Hematopoietic multipotent progenitor cell treated with erythropoietin and hydrocortisone succinate and interleukin-3 and kit ligand, for 15 days (in vitro differentiated cells): Measurements from ENCODE around the gene NYNRIN.
"Not testable (repeated sequence)": the region's sequence is repeated elsewhere in the genome, so short reads cannot be mapped to it uniquely, and the experiment has no call there.

ENCODE experiments used
- DNase-seq: peaks from one replicate; pipeline ENCODE4 v3.0.0-alpha.2; 2015; ENCODE audit warnings: low spot score

Gene NYNRIN

DNA sequence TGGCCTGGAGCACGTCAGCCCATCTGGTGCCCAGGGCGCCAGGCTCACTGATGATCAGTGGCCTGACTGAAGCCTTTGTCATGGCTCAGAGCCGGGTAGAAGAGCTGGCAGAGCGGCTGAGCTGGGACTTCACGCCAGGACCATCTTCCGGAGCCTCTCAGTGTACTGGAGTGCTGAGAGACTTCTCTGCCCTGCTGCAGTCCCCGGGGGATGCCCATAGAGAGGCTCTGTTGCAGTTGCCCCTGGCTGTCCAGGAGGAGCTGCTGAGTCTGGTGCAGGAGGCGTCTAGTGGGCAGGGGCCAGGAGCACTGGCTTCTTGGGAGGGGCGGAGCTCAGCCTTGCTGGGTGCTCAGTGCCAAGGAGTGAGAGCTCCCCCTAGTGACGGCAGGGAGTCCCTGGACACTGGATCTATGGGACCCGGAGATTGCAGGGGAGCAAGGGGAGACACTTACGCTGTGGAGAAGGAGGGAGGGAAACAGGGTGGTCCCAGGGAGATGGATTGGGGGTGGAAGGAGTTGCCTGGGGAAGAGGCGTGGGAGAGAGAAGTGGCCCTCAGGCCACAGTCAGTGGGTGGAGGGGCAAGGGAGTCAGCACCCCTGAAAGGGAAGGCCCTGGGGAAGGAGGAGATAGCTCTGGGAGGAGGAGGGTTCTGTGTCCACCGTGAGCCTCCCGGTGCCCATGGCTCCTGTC, 32.9 kb downstream of the NYNRIN start:
- peak; percentile 96 for DNase-seq

DNA sequence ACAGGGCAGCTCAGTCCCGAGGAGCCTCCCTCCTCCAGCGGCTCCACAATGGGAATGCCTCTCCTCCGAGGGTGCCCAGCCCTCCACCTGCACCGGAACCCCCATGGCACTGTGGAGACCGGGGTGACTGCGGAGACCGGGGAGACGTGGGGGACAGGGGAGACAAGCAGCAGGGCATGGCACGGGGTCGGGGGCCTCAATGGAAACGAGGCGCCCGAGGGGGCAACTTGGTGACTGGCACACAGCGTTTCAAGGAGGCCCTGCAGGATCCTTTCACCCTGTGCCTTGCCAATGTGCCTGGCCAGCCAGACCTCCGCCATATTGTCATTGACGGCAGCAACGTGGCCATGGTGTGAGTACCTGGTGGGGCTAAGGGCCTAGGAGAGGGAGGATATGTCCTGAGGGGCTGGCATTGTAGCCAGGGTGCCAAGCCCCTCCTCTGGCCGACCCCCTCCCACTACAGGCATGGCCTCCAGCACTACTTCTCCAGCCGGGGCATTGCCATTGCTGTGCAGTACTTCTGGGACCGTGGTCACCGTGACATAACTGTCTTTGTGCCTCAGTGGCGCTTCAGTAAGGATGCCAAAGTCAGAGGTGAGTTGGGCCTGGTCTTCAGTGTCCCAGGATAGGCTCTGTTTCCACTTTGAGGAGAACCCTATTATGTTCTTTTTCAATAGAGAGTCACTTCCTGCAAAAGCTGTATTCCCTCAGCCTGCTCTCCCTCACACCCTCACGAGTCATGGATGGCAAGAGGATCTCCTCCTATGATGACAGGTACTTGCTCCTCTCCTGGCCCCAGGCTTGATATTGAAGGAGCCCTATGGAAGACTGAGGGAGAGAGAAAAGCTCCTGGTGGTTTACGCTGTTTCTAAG, 33.7 kb downstream of the NYNRIN start:
- DNase-seq: no peak

DNA sequence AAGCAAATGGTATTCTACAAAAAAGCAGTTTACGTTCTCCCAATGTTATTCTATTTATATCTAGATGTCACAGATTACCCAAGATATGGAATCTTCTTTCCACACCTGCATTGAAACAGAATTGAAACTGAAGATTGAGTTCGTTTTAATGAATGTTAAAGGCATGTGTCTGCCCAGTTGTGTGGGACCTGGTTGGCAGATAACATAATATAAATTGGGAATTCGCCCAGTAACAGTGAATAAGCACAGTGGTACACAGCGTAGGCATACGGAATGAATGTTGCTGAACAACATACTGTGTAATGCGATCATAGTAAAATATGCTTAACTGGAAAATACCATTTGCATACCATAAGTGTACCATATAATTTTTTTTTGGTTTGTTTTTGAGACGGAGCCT, 35.2 kb downstream of the NYNRIN start:
- DNase-seq: peak; percentile 91

DNA sequence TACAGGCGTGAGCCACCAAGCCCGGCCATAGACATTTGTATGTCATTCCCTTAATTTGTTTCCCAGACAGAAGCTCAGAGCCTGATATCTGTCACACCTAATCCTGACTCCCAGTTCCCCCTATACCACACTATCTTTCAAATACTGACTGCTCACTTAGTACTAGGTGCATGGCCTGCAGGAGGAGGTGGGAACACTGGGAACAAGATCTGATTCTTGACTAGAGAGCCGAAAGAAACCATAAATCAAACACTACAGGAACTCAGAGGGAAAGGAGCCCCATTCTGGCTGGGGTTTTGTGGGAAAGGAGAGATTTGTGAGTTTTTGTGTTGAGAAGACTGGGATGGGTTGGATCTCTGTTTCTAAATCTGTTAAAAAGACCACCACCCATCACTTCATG, 35.9 kb downstream of the NYNRIN start:
- no peak for DNase-seq

DNA sequence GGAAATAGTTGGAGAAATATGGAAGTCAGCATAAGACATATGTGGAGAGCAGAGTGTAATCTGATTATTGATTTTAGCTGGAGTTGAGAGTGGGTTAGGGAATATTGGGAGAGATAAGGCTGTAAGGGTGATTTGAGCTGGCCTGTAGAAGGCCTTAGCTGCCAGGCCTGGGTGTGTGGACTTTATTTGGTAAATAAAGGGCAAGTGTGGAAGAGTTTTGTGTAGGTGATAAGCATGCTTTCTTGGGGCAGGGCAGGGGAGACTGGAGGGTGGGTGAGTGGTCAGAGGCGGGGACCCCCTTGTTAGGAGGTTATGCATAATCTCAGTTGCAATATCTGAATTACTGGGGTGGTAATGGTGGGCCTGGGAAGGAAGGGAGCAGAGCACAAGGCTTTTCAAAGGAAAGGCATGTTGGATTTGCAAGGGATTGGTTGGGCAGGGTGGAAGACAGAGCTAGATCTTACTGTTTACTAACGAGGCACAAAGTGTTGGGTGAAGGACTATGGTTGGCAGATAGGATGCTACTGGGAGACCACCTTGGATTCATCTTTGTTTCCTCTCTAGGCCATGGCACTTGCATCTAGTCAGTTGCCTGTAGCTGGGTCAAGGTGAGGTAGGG, 36.5 kb downstream of the NYNRIN start:
- no peak for DNase-seq

DNA sequence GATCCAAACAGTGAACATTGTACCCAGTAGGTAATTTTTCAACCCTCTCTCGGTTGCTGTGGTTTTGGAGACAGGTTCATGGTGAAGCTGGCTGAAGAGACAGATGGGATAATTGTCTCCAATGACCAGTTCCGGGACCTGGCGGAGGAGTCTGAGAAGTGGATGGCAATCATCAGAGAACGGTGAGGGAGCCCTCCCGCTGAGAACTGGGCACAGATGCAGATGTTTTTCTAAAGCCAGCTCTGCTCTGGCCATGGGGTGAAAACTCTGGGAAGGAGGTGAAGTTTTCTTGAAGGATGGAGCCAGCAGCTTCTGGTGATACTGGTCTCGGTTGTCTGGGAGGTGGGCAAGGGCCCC, 37.2 kb downstream of the NYNRIN start:
- DNase-seq: no peak

DNA sequence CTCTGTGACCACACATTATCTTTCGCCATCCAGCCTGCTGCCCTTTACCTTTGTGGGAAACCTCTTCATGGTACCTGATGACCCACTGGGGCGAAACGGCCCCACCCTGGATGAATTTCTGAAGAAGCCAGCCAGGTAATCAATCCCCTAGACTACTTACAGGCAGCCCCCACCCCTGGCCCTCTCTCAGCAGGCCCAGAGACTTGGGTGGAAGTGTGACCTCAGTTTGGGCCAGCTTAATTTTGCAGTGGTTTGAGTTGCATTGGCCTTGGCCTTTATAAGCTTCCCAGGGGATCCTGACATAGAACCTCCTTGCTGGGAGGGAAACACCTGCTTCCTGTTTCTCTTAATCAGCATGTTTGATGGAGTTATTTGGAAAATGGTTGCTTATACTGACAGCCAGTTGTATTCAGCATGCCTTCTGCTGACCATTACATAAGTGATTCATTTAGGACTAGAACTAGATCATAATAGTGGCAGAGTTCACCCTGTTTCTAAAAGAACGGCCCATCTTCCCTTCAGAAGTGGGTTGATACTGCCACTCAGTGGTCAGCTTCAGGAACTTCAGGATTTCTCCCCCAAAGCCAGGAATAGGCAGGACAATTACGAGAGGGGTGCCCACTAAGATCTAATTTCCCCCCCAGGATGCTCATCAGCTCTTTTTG, 37.7 kb downstream of the NYNRIN start:
- DNase-seq: peak; percentile 82

DNA sequence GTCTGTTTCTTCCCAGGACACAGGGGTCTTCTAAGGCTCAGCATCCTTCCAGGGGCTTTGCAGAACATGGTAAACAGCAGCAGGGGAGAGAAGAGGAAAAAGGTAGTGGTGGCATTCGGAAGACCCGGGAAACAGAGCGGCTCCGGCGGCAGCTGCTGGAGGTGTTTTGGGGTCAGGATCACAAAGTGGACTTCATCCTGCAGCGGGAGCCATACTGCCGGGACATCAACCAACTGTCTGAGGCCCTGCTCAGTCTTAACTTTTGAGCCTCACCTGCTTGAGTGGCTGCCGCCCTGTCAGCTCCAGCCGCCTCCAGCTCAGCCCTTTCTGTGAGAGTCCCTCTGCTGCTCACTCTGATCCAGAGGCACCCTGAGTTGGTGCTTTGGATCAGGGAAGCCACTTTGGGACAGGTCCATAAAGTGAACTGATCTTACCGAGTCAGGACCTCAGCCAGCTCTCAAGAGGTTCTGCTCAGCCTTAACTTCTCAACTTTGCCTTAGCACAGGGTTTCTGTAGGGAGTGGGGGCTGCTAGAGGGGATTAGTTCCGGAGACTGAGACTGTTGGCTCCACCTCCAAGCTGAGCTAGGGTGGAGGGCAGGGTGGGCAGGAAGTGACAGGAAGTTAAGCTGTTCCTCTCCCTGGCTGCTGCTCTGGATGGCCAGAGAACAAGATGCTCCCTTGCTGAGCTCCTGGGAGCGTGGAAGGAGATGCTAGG, 38.4 kb downstream of the NYNRIN start:
- DNase-seq: no peak

DNA sequence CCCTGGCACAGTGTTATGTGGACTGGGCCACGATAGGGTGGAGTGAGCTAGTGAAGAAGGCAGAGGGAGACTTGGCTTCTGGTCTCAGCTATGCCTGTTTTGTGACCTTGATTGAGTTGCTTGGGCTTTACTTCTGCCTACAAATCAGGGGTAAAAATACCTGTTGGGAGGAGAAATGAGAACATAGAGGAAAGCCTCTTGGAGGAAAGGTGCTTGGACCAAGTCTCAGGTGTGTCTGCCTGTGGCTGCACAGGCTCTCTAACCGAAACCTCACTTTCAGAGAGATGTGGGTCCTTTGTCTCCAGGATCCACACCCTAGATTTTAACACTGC, 38.9 kb downstream of the NYNRIN start:
- no peak for DNase-seq

DNA sequence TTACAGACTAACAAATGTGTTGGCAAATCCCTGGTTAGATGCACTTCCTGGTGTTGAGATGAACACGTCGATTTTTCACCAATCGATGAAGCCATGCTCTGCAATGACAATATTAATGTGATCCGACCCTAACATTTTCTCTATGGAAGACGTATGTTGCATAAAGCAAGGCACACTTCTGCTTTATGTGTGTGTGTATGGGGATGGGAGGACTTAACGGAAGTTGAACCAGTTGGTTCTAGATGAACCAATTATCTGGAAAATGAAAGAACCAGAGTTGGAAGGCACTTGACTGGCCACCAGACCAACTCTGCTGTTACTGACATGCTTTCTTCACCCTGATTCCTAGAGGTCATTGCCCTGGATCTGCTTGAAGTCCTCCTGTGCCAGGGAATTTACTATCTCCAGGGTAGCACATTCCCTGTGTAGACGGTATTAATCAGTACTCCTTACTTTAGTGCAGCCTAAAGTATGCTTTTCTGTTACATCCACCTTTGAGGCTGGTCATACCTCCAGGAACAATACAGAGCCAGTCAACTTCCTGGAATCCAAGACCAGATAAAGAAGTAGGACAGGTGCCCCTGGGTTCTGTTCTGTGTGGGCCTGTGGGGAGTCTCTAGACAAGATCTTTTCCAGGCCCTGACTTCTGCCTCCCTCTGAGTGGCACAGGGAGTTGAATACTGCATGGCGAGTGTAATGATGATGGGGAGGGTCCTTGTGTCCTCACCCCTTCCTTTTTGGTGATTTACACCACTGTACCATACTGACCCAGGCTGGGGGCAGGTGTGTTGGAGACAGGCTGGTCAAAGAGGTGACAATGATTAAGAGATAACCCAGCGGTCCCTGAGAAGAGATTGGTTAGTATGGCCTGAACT, 39.7 kb downstream of the NYNRIN start:
- DNase-seq: no peak

DNA sequence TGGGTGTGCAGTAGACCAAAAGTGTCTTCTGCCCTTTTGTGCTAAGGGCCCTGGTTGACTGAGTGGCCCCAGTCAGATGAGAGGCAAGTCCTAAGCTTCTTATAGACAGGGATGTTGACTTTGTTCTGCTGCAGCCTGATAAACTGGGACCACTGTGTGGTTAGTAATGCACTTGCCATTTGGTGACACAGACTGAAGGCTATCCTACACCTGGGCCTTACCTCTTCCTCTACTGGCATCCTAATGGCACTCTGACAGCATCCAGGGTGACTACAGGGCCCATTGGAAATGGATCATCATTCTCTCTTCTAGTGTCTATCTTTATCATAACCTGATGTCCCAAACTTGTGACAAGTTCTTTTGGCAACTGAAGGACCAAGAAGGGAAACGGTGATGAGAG, 40.5 kb downstream of the NYNRIN start:
- DNase-seq: no peak

DNA sequence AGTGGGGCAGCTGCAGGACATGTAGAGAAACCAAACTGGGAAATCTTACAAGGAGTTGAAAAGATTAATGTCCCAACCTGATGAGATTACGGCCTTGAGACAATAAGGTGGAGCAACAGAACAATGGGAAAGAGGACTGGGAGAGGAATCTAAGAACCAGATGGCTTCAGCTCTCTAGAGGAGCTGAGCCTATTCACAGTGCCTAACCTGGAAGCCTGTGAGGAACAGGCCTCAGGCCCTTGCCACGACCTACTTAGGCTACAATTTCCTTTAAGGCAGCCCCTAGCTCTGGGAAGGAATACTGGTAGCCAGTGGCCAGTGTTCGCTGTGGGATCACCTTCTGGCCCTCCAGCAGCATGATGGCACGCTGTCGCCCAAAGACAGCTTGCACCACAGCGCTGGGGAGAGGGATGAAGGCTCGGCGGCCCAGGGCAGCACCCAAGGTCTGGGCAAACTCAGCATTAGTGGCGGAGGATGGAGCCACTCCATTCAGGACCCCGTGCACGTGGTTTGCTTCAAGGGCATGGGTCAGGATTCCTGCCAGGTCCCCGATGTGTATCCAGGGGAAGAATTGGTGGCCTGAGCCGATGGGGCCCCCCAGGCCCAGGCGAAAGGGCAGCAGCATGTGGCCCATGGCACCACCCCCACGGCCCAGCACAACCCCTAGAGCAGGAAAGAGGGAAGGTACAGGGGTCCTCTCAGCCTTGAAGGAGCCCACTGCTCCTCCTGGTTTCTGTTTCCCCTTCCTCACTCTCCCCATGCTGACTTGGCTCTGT, 41.2 kb downstream of the NYNRIN start:
- no peak for DNase-seq

DNA sequence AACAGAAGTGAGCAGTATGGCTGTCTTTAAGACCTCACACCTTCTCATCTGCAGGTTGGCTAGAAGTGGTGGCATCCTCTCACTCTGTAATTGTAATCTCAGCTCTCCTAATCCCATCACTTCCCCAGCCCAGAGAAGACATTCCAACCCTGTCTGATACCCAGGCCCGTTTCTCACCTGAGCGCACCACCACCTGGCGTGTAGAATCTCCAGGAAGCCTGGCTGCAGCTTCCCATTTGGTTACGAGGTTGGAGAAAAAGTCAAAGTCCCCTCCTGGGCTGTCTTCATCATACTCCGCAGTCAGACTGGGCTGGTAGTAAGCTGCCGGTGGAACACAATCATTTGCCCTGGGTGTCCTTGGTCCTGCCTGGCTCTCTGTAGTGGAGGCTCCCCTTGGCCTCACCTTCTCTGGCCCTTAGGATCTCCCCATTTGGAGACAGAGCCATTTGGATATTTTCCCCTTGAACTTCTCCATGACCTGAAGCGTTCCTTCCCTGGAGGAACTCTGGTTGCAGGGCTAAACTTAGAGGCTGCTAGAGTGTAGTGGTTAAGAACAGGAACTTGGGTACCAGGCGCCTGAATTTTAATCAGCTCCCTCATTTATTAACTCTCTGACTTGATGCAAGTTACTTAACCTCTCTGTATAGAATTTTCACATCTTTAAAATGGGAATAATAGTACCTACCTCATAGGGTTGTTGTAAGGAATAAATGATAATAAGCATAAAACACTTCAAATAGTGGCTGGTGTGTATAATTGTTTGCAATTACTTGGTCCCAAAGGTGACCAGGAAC, 42.0 kb downstream of the NYNRIN start:
- no peak for DNase-seq

DNA sequence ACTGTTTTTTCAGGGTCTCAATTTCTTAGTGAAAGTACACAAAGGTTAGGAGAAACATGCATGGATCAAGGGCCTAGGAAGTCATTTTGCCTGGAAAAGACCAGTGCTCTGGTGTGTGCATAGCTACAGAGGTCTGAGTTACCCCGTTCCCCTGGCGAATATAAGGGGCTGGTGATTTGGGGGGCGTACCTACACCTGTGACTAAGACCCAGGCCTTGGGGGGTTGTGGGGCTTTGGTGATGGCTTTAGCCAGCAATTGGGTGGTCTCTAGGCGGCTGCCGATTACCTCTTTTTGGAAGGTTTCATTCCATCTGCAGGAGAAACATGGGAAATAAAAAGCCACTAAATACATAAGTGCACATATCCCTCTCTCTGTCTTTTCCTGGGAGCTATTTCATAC, 42.7 kb downstream of the NYNRIN start:
- no peak for DNase-seq

DNA sequence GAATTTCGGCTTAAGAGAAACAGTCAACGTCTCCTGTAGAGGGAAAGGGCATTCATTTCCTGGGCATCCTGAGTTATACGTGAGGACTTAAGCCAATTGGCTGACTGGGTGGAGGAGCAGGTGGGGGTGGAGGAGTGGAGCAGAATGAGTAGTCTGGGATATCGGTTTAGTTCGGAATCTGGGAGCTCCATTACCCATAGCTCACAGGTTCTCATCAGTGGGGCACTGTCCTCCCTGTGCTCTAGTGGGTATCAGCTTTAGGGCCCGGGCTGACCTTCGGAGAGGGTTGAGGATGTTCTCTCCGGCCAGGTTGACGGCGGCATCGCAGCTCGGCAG, 43.1 kb downstream of the NYNRIN start:
- DNase-seq: no peak

DNA sequence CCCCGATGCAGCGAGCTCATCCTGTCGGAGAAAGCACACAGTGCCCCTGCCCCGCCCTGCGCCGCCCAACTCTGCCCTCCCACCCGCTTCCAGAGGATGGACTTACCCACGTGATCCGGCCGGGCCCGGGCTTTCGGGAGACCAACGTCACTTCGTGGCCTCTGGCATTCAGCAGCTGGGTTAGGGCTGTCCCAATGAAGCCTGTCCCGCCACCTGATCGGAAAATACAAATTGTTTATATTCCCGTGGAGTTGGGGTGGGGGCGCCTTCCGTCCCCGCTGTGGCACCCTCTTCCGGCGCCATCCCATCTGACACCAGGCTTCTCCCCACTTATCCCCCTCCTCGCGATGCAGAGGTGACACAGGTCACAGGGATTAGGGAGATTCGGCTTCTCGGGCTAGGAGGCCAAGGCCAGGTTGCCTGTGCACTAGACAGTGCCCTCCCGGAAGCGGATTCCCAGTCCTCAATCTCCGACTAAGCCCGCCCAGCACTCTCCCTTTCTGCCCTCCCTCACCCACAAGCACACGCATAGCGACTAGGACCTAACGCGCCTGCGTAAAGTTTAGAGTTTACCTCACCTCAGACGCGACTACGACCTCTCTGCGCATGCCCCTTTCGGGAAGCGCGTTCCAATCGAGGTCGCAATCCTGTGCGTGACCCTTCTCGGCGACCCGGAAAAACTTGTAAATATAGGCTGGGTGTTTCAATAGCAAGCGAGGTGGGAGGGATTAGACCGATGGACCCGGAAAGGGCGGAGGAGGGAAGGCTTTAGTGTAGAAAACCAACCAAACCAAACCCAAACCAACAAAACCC, 43.6 kb downstream of the NYNRIN start, which contains the start of gene SDR39U1:
Gene SDR39U1 (minus strand): TSS at position 537 of the 813 bp plus-strand sequence. CDS start 7 bp downstream, at position 530.
- DNase-seq: peak; percentile 98

DNA sequence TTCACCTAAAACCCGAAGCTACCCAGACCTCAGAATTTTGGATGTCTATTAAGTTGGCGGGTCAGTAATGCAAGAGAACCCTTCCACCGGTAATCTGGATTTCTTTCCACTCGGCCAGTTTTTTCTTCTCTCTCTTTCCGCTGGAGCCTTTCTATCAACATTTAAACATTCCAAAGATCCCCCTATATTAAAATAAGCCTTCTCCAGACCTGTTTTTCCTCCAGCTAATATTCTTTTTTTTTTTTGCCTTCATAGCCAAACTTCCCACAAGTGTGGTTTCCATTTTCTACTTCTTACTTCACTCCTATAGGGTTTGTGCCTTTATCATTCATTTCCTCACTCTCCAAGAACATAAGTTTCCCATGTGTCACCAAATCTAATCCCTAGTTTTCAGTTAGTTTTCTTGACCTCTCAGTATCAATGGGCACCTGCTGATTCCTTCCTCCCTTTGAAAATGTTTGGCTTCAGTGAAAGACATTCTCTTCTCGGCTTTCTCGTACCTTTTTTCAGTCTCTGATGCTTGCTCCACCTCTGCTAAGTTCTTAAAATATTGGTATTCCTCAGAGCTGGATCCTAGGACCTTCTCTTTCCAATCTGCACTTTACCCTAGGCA, 44.4 kb downstream of the NYNRIN start:
- DNase-seq: no peak

DNA sequence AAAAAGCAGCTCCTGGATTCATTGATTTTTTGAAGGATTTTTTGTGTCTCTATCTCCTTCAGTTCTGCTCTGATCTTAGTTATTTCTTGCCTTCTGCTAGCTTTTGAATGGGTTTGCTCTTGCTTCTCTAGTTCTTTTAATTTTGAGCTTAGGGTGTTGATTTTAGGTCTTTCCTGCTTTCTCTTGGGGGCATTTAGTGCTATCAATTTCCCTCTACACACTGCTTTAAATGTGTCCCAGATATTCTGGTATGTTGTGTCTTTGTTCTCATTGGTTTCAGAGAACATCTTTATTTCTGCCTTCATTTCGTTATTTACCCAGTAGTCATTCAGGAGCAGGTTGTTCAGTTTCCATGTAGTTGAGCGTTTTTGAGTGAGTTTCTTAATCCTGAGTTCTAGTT, 52.0 kb downstream of the NYNRIN start:
- not testable (repeated sequence) for DNase-seq
